ENCODE data around the gene TRAPPC6A. TPM values are rescaled to one million over a fixed set of nuclear protein-coding genes. Genes with fewer than 3 reads are reported as not detected.

Gene TRAPPC6A
- total and polyA plus RNA-seq, 2 experiments from 2014 or later, result 29.4 to 74.7 TPM

- Mint-ChIP-seq H3K36me3 (ENCODE audit: low read depth) (no peaks in the 10 kb centered on the region), H3K27ac (no peak overlapping the region), H3K9me3 (no peaks in the 10 kb centered on the region), H3K4me1 (peaks cover 15% of the 10 kb centered on the region; the same call in 2 of the 3 replicates), H3K4me3 (no peak overlapping the region), H3K27me3 (ENCODE audit: insufficient read depth, low read depth, poor library complexity) (peaks cover 3% of the 10 kb centered on the region)
- Histone ChIP-seq H3K9me2 (ENCODE audit: insufficient read depth) (no peaks in the 10 kb centered on the region), H3K27me3 (ENCODE audit: insufficient read depth) (no peaks in the 10 kb centered on the region), H3K4me3 (no peak overlapping the region), H4K20me1 (replicated peaks; ENCODE audit: insufficient read depth) (peaks cover 44% of the 10 kb centered on the region), H3F3A (replicated peaks; ENCODE audit: low read depth) (0 out of 2 replicates have a peak, but pooled peaks cover 2% of the 10 kb centered on the region), H3K27ac (ENCODE audit: low read depth) (0 out of 2 replicates have a peak overlapping the region, but pooled peaks have one; percentile 9), H3K4me2 (no peak overlapping the region), H3K4me1 (ENCODE audit: insufficient read depth) (0 out of 2 replicates have a peak, but pooled peaks cover 2% of the 10 kb centered on the region), H3K79me2 (replicated peaks; ENCODE audit: insufficient read depth) (peaks cover 52% of the 10 kb centered on the region), H3K36me3 (ENCODE audit: insufficient read depth) (no peaks in the 10 kb centered on the region), H2AFZ (no peak overlapping the region)
- ATAC-seq (no peak), DNase-seq (ENCODE audit: low spot score) (no peak)
- TF ChIP-seq REST (IDR thresholded peaks at IDR 0.05; ENCODE audit: unreplicated experiment), result no peak
- TF ChIP-seq EZH2phosphoT487 (IDR thresholded peaks at IDR 0.05; ENCODE audit: unreplicated experiment), result no peak
- TF ChIP-seq ZNF114 (CRISPR knock-in tag; IDR thresholded peaks at IDR 0.05), result no peak
- no peak for TF ChIP-seq STAT1 (IDR thresholded peaks at IDR 0.05; ENCODE audit: unreplicated experiment)
- TF ChIP-seq ETS1 (IDR thresholded peaks at IDR 0.05), result no peak
- TF ChIP-seq CREB1 (CRISPR knock-in tag; IDR thresholded peaks at IDR 0.05; ENCODE audit: low read depth), result no peak
- TF ChIP-seq ZNF462 (CRISPR knock-in tag; IDR thresholded peaks at IDR 0.05), result no peak
- TF ChIP-seq POLR2AphosphoS5 (IDR thresholded peaks at IDR 0.05; ENCODE audit: low read depth), result no peak
- TF ChIP-seq EZH2 (IDR thresholded peaks at IDR 0.05; ENCODE audit: low read depth, unreplicated experiment), result no peak
- TF ChIP-seq ZNF331 (CRISPR knock-in tag; IDR thresholded peaks at IDR 0.05; ENCODE audit: low read depth), result no peak
- no peak for TF ChIP-seq NANOG (IDR thresholded peaks at IDR 0.05; ENCODE audit: borderline replicate concordance)
- no peak for TF ChIP-seq JUNB (IDR thresholded peaks at IDR 0.05; ENCODE audit: unreplicated experiment)
- TF ChIP-seq CTCF (conservative IDR thresholded peaks at IDR 0.05; ENCODE audit: low read depth in 2 of 2), result no peak
Measured at GRCh38 chr19:45128146-45128545, 49.9 kb downstream of the TRAPPC6A start.
